MM.1S (cell line): Measurements from ENCODE around the gene SPPL2C.

Experiments used
- DNase-seq: peaks from one replicate; pipeline ENCODE4 v3.0.0-alpha.2; 2015
- H2AFZ ChIP-seq: fragments of 300-600 bp; sonication (generic); 2 replicates; pipeline ENCODE4 v1.6.0; 2016; ENCODE audit warnings: antibody characterized with exemption, low read length
- H3F3A ChIP-seq: fragments of 300-600 bp; sonication (generic); 2 replicates; pipeline ENCODE4 v1.6.1; 2016; ENCODE audit warnings: mild to moderate bottlenecking, antibody characterized with exemption, low read length, moderate library complexity, mixed read lengths; ENCODE audit not compliant: insufficient read depth
- H3K27ac ChIP-seq: fragments of 300-600 bp; sonication (generic); 2 replicates; pipeline ENCODE4 v1.5.1; 2016; ENCODE audit warnings: mild to moderate bottlenecking, low read length
- H3K27me3 ChIP-seq: fragments of 300-600 bp; sonication (generic); replicated peaks from 2 replicates; pipeline ENCODE4 v1.6.0; 2016; ENCODE audit warnings: low read length; ENCODE audit not compliant: insufficient read depth
- H3K36me3 ChIP-seq: fragments of 300-600 bp; sonication (generic); replicated peaks from 2 replicates; pipeline ENCODE4 v1.6.1; 2016; ENCODE audit warnings: mild to moderate bottlenecking, low read length, mixed read lengths; ENCODE audit not compliant: insufficient read depth
- H3K4me1 ChIP-seq: fragments of 300-600 bp; sonication (generic); 2 replicates; pipeline ENCODE4 v1.6.1; 2016; ENCODE audit warnings: low read length, mixed read lengths
- H3K4me2 ChIP-seq: fragments of 300-600 bp; sonication (generic); 2 replicates; pipeline ENCODE4 v1.6.0; 2016; ENCODE audit warnings: low read depth, low read length
- H3K4me3 ChIP-seq: fragments of 300-600 bp; sonication (generic); 2 replicates; pipeline ENCODE4 v1.5.1; 2016; ENCODE audit warnings: low read length, mixed read lengths
- H3K79me2 ChIP-seq: fragments of 300-600 bp; sonication (generic); 2 replicates; pipeline ENCODE4 v1.6.1; 2016; ENCODE audit warnings: mixed run types, low read length, mixed read lengths
- H3K9ac ChIP-seq: fragments of 300-600 bp; sonication (generic); 2 replicates; pipeline ENCODE4 v1.6.1; 2016; ENCODE audit warnings: low read length, mixed read lengths
- H3K9me2 ChIP-seq: fragments of 300-600 bp; sonication (generic); replicated peaks from 2 replicates; pipeline ENCODE4 v1.6.1; 2016; ENCODE audit warnings: mild to moderate bottlenecking, low read length, mixed read lengths; ENCODE audit not compliant: insufficient read depth
- H3K9me3 ChIP-seq: fragments of 300-600 bp; sonication (generic); replicated peaks from 2 replicates; pipeline ENCODE4 v1.6.1; 2016; ENCODE audit warnings: mild to moderate bottlenecking, low read length, mixed read lengths; ENCODE audit not compliant: insufficient read depth
- H4K20me1 ChIP-seq: fragments of 300-600 bp; sonication (generic); 2 replicates; pipeline ENCODE4 v1.6.1; 2016; ENCODE audit warnings: mild to moderate bottlenecking, low read length, moderate library complexity, mixed read lengths; ENCODE audit not compliant: insufficient read depth
- CTCF ChIP-seq: fragments of 300-600 bp; sonication (generic); IDR thresholded peaks from 2 replicates; pipeline ENCODE4 v1.5.1; 2016; ENCODE audit warnings: antibody characterized with exemption, low read length, mixed read lengths
- EZH2 ChIP-seq: fragments of 300-600 bp; sonication (generic); optimal IDR thresholded peaks from 2 replicates; pipeline ENCODE3; 2017; ENCODE audit warnings: low read depth, mild to moderate bottlenecking, antibody characterized with exemption, low read length, mixed read lengths
- EZH2phosphoT487 ChIP-seq: fragments of 300-600 bp; sonication (generic); IDR thresholded peaks from 2 replicates; pipeline ENCODE4 v1.6.1; 2018; ENCODE audit warnings: antibody characterized with exemption, low read length

SPPL2C gene

GRCh38 chr17:45837187-45837586 lies 7.5 kb upstream of the SPPL2C start:
- Histone ChIP-seq H3K4me2 (no peak overlapping the region), H4K20me1 (no peaks in the 10 kb centered on the region), H3K4me1 (no peaks in the 10 kb centered on the region), H3K9ac (no peak overlapping the region), H2AFZ (no peak overlapping the region), H3K9me2 (no peaks in the 10 kb centered on the region), H3K27ac (no peak overlapping the region), H3F3A (no peaks in the 10 kb centered on the region), H3K79me2 (no peaks in the 10 kb centered on the region), H3K4me3 (no peak overlapping the region), H3K27me3 (peaks cover 56% of the 10 kb centered on the region), H3K9me3 (no peaks in the 10 kb centered on the region), H3K36me3 (no peaks in the 10 kb centered on the region)
- no peak for DNase-seq
- TF ChIP-seq EZH2phosphoT487 (no peak), CTCF (no peak), EZH2 (no peak)

GRCh38 chr17:45837603-45838002 lies 7.1 kb upstream of the SPPL2C start:
- Histone ChIP-seq H2AFZ (no peak overlapping the region), H3K4me2 (no peak overlapping the region), H3F3A (no peaks in the 10 kb centered on the region), H3K9ac (no peak overlapping the region), H4K20me1 (no peaks in the 10 kb centered on the region), H3K27me3 (peaks cover 56% of the 10 kb centered on the region), H3K79me2 (no peaks in the 10 kb centered on the region), H3K4me3 (no peak overlapping the region), H3K27ac (no peak overlapping the region), H3K36me3 (no peaks in the 10 kb centered on the region), H3K9me3 (no peaks in the 10 kb centered on the region), H3K4me1 (no peaks in the 10 kb centered on the region), H3K9me2 (no peaks in the 10 kb centered on the region)
- DNase-seq: no peak
- no peak for TF ChIP-seq EZH2phosphoT487
- TF ChIP-seq CTCF: no peak
- TF ChIP-seq EZH2: no peak

GRCh38 chr17:45838751-45839295 lies 5.9 kb upstream of the SPPL2C start:
- Histone ChIP-seq H3K9me3 (no peaks in the 10 kb centered on the region), H3K4me1 (no peaks in the 10 kb centered on the region), H3K9ac (no peak overlapping the region), H3F3A (no peaks in the 10 kb centered on the region), H4K20me1 (no peaks in the 10 kb centered on the region), H3K27ac (no peak overlapping the region), H3K36me3 (no peaks in the 10 kb centered on the region), H3K9me2 (no peaks in the 10 kb centered on the region), H3K4me2 (no peak overlapping the region), H3K27me3 (peaks cover 48% of the 10 kb centered on the region), H2AFZ (no peak overlapping the region), H3K4me3 (no peak overlapping the region), H3K79me2 (no peaks in the 10 kb centered on the region)
- no peak for TF ChIP-seq CTCF
- no peak for DNase-seq
